Measurements from ENCODE around the gene MPC1.

Gene MPC1

DNA sequence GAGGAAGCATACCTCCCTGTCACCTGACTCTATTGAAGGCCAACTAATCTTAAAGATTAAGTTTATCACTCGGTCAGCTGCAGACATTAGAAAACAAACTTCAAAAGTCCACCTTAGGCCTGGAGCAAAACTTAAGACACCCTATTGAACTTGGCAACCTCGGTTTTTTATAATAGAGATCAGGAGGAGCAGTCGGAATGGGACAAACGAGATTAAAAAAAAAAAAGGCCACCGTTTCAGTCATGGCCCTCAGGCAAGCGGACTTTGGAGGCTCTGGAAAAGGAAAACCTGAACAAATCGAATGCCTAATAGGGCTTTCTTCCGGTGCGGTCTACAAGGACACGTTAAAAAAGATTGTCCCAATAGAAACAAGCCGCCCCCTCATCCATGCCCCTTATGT is 67.3 kb downstream of the MPC1 start:
- DNase-seq (ENCODE audit: low spot score), result no peak
